ENCODE data around the gene TLE3.

- TF ChIP-seq CTCF (IDR thresholded peaks at IDR 0.05 in 4 of 5, conservative IDR thresholded peaks at IDR 0.05 in 1 of 5) (no peak), POLR2A (IDR thresholded peaks at IDR 0.05) (no peak)
Observed at GRCh38 chr15:70063980-70064379, 33.7 kb downstream of the TLE3 start.

Data from gastrocnemius medialis (tissue), 4 donors.